ENCODE data around the gene GPT2.

The GPT2 gene

DNA sequence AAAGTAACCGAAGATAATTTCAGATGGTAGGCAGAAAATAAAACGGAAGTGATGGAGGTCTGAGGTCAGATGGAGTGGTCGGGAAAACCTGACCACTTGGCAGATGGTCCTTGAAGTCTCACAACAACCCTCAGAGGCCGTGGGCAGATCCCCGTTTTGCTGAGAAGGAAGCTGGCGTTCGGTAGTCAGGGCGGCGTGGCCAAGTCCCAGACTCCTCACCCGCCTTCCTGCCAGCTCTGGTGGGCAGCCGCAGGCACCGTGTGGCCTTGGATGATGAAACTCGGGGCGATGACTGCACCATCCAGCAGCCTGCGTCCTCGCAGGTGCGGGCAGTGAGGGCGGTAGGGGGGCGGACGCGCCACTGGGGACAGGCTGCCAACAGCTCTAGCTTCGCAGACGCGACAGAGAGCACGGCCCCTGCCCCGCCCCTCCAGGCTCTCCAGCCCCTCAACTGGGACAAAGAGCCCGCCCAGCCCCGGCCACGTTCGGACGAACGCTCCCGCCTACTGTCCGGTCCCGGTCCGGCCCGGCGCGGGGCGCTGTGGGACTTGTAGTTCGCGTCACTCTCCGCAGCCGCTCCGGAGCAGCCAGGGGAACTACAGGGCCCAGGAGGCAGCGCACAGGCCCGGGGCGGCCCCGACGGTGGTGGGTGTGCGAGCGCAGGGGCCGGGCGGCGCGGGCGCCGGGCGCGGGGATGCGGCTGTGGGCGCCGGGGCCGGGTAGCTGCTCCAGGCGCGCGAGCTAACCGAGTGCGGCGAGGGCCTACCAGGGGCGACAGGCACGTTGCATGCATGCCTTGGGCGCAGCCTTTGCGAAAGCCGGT lies at the start of gene GPT2:
Gene GPT2 (plus strand): TSS at position 673 of the 823 bp plus-strand sequence. CDS start 354 bp downstream, outside the sequence.
- TF ChIP-seq ZNF274 (IDR thresholded peaks at IDR 0.05; ENCODE audit: low read depth, low read length): no peak
- peak within 1 kb of the TSS; percentile 76 for H3K4me3 ChIP-seq (ENCODE audit: low read length)

GRCh38 chr16:46836534-46837530 lies 47.3 kb upstream of the GPT2 start:
- no peak overlapping the region for H3K4me3 ChIP-seq (ENCODE audit: low read length)
- TF ChIP-seq ZNF274 (IDR thresholded peaks at IDR 0.05; ENCODE audit: low read depth, low read length): no peak

DNA sequence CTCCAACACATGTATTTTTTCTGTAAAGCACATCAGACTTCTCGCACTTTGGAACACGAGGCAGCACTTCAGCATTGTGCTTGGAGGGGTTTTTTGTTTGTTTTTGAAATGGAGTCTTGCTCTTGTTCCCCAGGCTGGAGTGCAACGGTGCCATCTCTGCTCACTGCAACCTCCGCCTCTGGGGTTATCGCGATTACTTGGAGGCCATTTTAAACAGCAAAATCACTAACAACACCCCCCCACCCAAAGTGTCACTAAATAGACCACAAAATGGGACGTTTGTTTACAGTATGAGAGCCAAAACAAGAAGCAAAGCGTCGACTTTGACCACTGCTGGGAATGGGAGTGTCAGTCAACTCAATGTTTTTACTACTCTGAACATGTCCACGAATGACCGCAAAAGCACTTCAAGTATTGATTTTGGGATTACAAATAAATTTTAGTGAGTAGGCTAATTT lies 44.1 kb upstream of the GPT2 start:
- H3K4me3 ChIP-seq (ENCODE audit: low read length): no peak overlapping the region
- no peak for TF ChIP-seq ZNF274 (IDR thresholded peaks at IDR 0.05; ENCODE audit: low read depth, low read length)

- TF ChIP-seq ZNF274 (IDR thresholded peaks at IDR 0.05; ENCODE audit: low read depth, low read length): no peak
- H3K4me3 ChIP-seq (ENCODE audit: low read length): no peak overlapping the region
Observed at GRCh38 chr16:46842192-46842895, 41.8 kb upstream of the GPT2 start.

- no peak overlapping the region; the same call in 1 of the 2 replicates for H3K4me3 ChIP-seq (ENCODE audit: low read length)
- TF ChIP-seq ZNF274 (IDR thresholded peaks at IDR 0.05; ENCODE audit: low read depth, low read length): no peak
Observed at GRCh38 chr16:46843898-46844642, 40.1 kb upstream of the GPT2 start.

DNA sequence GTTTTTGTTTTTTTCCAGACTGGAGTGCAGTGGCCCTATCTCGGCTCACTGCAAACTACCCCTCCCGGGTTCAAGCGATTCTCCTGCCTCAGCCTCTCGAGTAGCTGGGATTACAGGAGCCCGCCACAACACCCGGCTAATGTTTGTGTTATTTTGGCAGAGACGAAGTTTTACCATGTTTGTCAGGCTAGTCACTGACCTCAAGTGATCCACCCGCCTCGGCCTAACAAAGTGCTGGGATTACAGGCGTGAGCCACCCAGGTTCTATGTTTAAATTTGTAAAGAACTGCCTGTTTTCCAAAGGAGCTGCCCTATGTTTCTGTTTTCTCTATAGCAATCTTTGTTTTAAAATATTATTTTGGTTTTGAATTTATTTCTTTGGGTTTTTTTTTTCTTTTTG lies 39.4 kb upstream of the GPT2 start:
- no peak overlapping the region for H3K4me3 ChIP-seq (ENCODE audit: low read length)
- TF ChIP-seq ZNF274 (IDR thresholded peaks at IDR 0.05; ENCODE audit: low read depth, low read length): no peak

GRCh38 chr16:46845952-46846351 lies 38.2 kb upstream of the GPT2 start:
- H3K4me3 ChIP-seq (ENCODE audit: low read length): no peak overlapping the region
- no peak for TF ChIP-seq ZNF274 (IDR thresholded peaks at IDR 0.05; ENCODE audit: low read depth, low read length)

- H3K4me3 ChIP-seq (ENCODE audit: low read length): no peak overlapping the region
- TF ChIP-seq ZNF274 (IDR thresholded peaks at IDR 0.05; ENCODE audit: low read depth, low read length): no peak
Observed at GRCh38 chr16:46848768-46849764, 35.1 kb upstream of the GPT2 start.

DNA sequence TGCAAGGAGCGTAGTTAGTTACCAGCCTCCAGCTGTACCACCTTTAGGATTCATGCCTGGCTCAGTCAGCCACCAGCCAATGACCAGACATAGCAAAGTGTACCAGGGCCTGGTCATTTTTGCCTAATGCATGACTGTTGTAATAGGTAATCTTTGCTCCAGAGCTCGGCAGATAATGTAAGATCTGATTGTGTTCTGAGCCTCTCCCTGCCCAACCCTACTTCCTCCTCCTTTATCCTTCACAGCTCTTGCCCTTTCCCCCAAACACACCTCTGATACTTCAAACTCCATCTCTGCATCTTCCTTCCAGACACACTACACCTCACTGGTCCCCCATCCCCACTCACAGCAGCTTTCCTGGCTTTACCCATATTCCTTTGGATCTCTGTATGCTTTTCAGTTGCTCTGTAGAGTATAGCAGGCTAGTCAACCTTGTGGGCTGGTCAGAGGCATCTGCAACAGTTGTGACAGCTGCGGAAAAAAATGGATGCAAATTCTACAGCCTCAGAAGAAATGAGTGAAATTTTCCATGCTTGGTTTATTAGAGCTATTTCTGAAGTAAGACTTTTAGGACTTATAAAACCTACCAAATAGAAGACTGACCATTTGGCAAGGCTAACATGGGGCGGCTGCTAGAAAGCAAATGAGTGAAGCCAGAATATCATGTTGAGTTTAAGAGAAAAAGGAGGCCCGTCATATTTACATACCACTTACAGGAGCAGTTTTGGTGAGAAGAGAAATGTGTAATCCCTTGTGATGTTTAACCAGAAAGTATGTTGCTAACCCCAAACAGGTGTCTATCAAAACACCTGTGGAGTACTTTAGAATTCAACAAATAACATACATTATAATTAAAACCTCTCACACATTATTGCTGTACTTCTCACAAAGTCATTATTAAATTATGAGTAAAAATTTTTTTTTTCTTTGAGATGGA lies 33.3 kb upstream of the GPT2 start:
- no peak overlapping the region for H3K4me3 ChIP-seq (ENCODE audit: low read length)
- no peak for TF ChIP-seq ZNF274 (IDR thresholded peaks at IDR 0.05; ENCODE audit: low read depth, low read length)

DNA sequence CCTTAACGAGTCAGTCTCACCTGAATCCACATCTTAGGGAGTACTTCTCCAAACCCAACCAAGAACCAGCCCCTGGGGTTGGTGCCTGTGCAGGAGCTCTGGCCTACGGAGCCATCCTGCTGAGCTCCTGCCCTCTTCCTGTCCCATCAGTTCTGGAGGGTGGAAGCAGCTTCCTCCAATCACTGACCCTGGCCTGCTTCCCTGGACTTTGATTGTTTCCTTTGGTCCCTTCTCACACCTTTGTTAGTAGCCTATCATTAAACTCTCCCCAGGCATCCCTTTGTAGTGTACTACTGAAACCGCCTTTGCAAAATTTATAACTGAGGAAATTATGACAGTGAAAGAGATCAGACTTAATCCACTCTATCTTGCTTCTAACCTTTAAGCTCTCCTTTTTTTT lies 32.0 kb upstream of the GPT2 start:
- TF ChIP-seq ZNF274 (IDR thresholded peaks at IDR 0.05; ENCODE audit: low read depth, low read length): no peak
- no peak overlapping the region for H3K4me3 ChIP-seq (ENCODE audit: low read length)
